ENCODE measurements around the gene CPN2.

- TF ChIP-seq CTCF (IDR thresholded peaks at IDR 0.05) (no peak), POLR2A (IDR thresholded peaks at IDR 0.05) (no peak)
These were observed 429 bp downstream of the CPN2 start for GRCh38 chr3:194350726-194351071.
